SJCRH30 (cell line): ENCODE results near the gene GLMP. TPM values are rescaled to one million over a fixed set of nuclear protein-coding genes. Genes with fewer than 3 reads are reported as not detected.
"Not testable (repeated sequence)": the region's sequence is repeated elsewhere in the genome, so short reads cannot be mapped to it uniquely, and the experiment has no call there.

ENCODE experiments used
- DNase-seq, 2 experiments: peaks; one replicate each; pipeline ENCODE4 v3.0.0-alpha.2; 2015 to 2020
- H3K27ac ChIP-seq: fragments of 250-450 bp; sonication (Bioruptor Pico); 2 replicates; pipeline ENCODE4 v1.5.1; 2020; ENCODE audit warnings: mild to moderate bottlenecking, moderate library complexity
- H3K27me3 ChIP-seq: fragments of 250-450 bp; sonication (Bioruptor Pico); 2 replicates; pipeline ENCODE4 v1.5.1; 2020; ENCODE audit warnings: mild to moderate bottlenecking, moderate library complexity
- H3K36me3 ChIP-seq: fragments of 250-450 bp; sonication (Bioruptor Pico); 2 replicates; pipeline ENCODE4 v1.5.1; 2020; ENCODE audit warnings: mild to moderate bottlenecking, moderate library complexity
- H3K4me1 ChIP-seq: fragments of 250-450 bp; sonication (Bioruptor Pico); 2 replicates; pipeline ENCODE4 v1.5.1; 2020; ENCODE audit warnings: mild to moderate bottlenecking, moderate library complexity
- H3K4me3 ChIP-seq: fragments of 250-450 bp; sonication (Bioruptor Pico); 2 replicates; pipeline ENCODE4 v1.5.1; 2020; ENCODE audit warnings: mild to moderate bottlenecking, moderate library complexity
- H3K9me3 ChIP-seq: fragments of 250-450 bp; sonication (Bioruptor Pico); replicated peaks from 2 replicates; pipeline ENCODE4 v1.5.1; 2020; ENCODE audit warnings: mild to moderate bottlenecking, moderate library complexity
- total RNA-seq: library from RNA; depleted of rRNA; stranded (reverse); fragments of >200 nt; shearing (Covaris generic); gene quantifications from 2 replicates; pipeline ENCODE4 v1.2.3, GENCODE V29; 2014; rRNA removed

GLMP gene
- 4.7 and 6.1 TPM in 2 replicates for total RNA-seq

GRCh38 chr1:156295391-156295947 is at the start of gene GLMP:
Gene GLMP (minus strand): TSS chr1:156295679. CDS start chr1:156295645, 34 bp downstream.
- no peaks in the 10 kb centered on the region for H3K4me1 ChIP-seq
- peak within 1 kb of the TSS; percentile 51 for H3K4me3 ChIP-seq
- H3K27ac ChIP-seq: no peak within 1 kb of the TSS

DNA sequence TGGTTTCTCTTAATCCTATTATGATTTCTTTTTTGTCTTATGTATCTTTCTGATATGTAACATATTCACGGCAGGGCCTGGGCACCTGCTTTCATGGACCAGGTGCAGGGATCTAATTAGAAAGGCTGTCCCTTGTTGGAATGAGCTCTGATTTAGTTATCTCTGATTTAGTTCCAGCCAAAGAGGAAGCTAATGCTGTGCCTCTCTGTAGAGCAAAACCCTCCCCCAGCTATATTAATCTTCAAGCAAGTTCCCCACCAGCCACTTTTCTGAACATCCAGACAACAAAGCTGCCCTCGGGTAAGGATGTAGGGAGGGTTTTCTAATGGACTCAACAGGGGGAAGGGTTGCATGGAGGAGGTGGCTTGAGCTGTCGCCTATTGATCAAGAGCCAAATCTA is 48.9 kb upstream of the GLMP start:
- no peak overlapping the region for H3K4me3 ChIP-seq
- H3K4me1 ChIP-seq: no peaks in the 10 kb centered on the region
- no peaks in the 10 kb centered on the region for H3K9me3 ChIP-seq
- DNase-seq: no peak
- H3K36me3 ChIP-seq: no peaks in the 10 kb centered on the region
- H3K27ac ChIP-seq: no peak overlapping the region
- H3K27me3 ChIP-seq: peaks cover 4% of the 10 kb centered on the region

More at GRCh38 chr1:156295391-156295947, at the start of gene GLMP:
- Histone ChIP-seq H3K36me3 (no peaks in the 10 kb centered on the region), H3K9me3 (no peaks in the 10 kb centered on the region), H3K27me3 (no peaks in the 10 kb centered on the region)
- peak in 1 of 2 experiments; percentile 23 for DNase-seq

GRCh38 chr1:156342166-156342955 is 46.9 kb upstream of the GLMP start:
- Histone ChIP-seq H3K4me3 (no peak overlapping the region), H3K27ac (no peak overlapping the region), H3K4me1 (no peaks in the 10 kb centered on the region), H3K36me3 (no peaks in the 10 kb centered on the region), H3K9me3 (no peaks in the 10 kb centered on the region), H3K27me3 (peaks cover 4% of the 10 kb centered on the region)
- no peak for DNase-seq

- no peaks in the 10 kb centered on the region for H3K27me3 ChIP-seq
- peak; percentile 98 to 99 for DNase-seq
- H3K4me3 ChIP-seq: peak within 1 kb of the TSS; percentile 76
- H3K27ac ChIP-seq: peak within 1 kb of the TSS; percentile 61
- no peaks in the 10 kb centered on the region for H3K9me3 ChIP-seq
- peaks cover 24% of the 10 kb centered on the region for H3K36me3 ChIP-seq
- H3K4me1 ChIP-seq: no peaks in the 10 kb centered on the region
Measured at GRCh38 chr1:156338180-156338976, 42.9 kb upstream of the GLMP start, which contains the start of the genes CCT3 and TSACC. Gene CCT3 (minus strand): TSS chr1:156338292. CDS start chr1:156338184, 108 bp downstream. Gene TSACC (plus strand): TSS chr1:156338526. CDS start chr1:156339758, 1,232 bp downstream.

DNA sequence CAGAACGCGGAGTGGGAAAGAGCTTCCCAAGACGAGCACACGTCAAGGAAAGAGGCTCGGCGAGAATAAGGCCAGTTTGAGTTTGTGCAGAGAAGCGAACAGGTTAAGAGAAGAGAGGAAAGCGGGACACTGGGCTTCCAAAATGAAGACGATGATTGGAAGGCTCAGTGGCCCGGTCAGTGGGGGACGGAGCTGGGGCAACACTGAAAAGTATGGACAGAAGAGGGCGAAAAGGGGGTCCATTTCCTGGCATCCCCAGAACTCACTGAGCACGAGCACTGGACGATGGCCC is 42.4 kb upstream of the GLMP start:
- Histone ChIP-seq H3K4me1 (no peaks in the 10 kb centered on the region), H3K36me3 (peaks cover 28% of the 10 kb centered on the region), H3K27ac (peak overlapping the region; percentile 61), H3K4me3 (peak overlapping the region; percentile 76), H3K9me3 (no peaks in the 10 kb centered on the region), H3K27me3 (no peaks in the 10 kb centered on the region)
- DNase-seq: no peak

DNA sequence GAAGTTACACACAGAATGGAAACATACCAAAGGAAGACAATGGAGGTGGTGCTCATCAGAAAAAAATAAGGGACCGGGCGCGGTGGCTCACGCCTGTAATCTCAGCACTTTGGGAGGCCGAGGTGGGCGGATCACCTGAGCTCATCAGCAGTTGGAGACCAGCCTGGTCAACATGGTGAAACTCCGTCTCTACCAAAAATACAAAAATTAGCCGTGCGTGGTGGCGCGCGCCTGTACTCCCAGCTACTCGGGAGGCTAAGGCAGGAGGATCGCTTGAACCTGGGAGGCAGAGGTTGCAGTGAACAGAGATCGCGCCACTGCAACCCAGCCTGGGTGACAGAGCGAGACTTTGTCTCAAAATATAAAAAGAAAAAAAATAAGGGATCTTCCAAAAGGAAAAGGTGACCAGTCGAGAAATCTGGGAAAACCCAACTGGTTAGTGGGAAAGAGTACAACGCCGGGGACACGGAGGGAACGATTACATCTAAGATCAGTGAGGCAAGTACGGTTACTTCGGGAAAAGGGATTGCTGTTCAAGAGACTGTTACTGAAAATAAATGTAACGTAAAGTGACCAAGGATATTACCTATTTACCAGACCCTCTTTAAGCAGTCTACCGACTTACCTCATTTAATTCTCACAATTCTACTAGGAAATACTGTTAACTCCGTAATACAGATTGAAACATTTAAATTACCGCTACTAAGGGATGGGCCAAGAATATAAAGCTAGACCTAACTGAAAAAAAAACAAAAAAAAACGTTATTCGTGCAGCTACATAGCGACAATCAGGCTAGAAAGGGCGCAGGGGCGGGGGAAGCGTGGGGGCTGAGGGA is 41.8 kb upstream of the GLMP start:
- Histone ChIP-seq H3K9me3 (no peaks in the 10 kb centered on the region), H3K4me3 (peak overlapping the region; percentile 76), H3K36me3 (peaks cover 34% of the 10 kb centered on the region), H3K4me1 (no peaks in the 10 kb centered on the region), H3K27ac (peak overlapping the region; percentile 61), H3K27me3 (no peaks in the 10 kb centered on the region)
- DNase-seq: no peak

DNA sequence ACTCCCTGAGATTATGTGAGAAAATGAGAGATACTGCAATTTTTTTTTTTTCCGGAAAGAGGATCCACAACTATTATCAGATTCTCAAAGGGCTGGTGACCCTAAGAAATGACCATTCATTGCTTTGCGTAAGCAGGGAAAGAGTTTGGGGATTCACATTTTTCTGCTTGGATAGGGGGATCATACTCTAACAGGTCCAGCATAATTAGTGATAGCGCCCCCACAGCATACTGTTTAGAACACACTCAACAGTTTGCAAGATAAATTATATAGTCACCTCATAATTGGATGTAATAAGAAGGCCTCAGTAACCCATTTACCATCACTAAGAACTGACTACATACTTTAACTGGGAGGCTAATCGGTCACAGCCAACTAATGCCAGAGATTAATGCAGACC is 40.8 kb upstream of the GLMP start:
- no peak for DNase-seq
- H3K27ac ChIP-seq: no peak overlapping the region
- no peaks in the 10 kb centered on the region for H3K9me3 ChIP-seq
- no peaks in the 10 kb centered on the region for H3K4me1 ChIP-seq
- peaks cover 42% of the 10 kb centered on the region for H3K36me3 ChIP-seq
- H3K27me3 ChIP-seq: no peaks in the 10 kb centered on the region
- peak overlapping the region; percentile 76 for H3K4me3 ChIP-seq

- H3K4me1 ChIP-seq, H3K4me3 ChIP-seq, H3K27me3 ChIP-seq, H3K27ac ChIP-seq, H3K9me3 ChIP-seq, DNase-seq: not testable (repeated sequence)
- H3K36me3 ChIP-seq: peaks cover 79% of the 10 kb centered on the region
Measured at GRCh38 chr1:156323179-156323578, 27.7 kb upstream of the GLMP start.

GRCh38 chr1:156320560-156320959 is 25.1 kb upstream of the GLMP start:
- H3K36me3 ChIP-seq: peaks cover 93% of the 10 kb centered on the region

DNA sequence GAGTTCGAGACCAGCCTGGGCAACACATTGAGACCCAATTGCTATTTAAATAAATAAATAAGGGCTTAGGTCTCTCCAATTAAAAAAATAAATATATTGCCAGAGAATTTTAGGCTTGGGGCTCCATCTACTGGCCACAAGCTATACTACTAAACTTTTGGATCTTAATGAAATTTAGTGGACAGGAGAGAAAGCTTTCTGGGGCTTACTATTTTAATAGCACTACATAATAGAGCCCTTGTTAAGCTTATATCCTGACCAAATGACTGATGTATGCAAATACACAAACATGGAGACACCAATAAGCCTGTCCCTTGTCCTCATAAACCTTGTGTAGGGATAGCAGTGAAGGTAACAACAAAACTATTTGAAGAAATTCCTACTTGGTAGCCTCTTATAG is 24.2 kb upstream of the GLMP start:
- Histone ChIP-seq H3K27ac (no peak overlapping the region), H3K4me3 (no peak overlapping the region), H3K27me3 (no peaks in the 10 kb centered on the region), H3K9me3 (no peaks in the 10 kb centered on the region), H3K36me3 (peaks cover 93% of the 10 kb centered on the region), H3K4me1 (no peaks in the 10 kb centered on the region)
- DNase-seq: peak in 1 of 2 experiments; percentile 39

More at GRCh38 chr1:156320560-156320959, 25.1 kb upstream of the GLMP start:
- Histone ChIP-seq H3K27ac (no peak overlapping the region), H3K4me3 (no peak overlapping the region), H3K4me1 (no peaks in the 10 kb centered on the region), H3K9me3 (no peaks in the 10 kb centered on the region), H3K27me3 (no peaks in the 10 kb centered on the region)
- no peak for DNase-seq

GRCh38 chr1:156316909-156317308 is 21.4 kb upstream of the GLMP start:
- Histone ChIP-seq H3K4me3 (no peak overlapping the region), H3K9me3 (no peaks in the 10 kb centered on the region), H3K36me3 (peaks cover 90% of the 10 kb centered on the region), H3K27me3 (no peaks in the 10 kb centered on the region), H3K27ac (no peak overlapping the region), H3K4me1 (no peaks in the 10 kb centered on the region)
- DNase-seq: no peak

- Histone ChIP-seq H3K27me3 (no peaks in the 10 kb centered on the region), H3K9me3 (no peaks in the 10 kb centered on the region), H3K36me3 (peaks cover 78% of the 10 kb centered on the region), H3K4me3 (no peak overlapping the region), H3K4me1 (no peaks in the 10 kb centered on the region), H3K27ac (no peak overlapping the region)
- no peak for DNase-seq
Measured at GRCh38 chr1:156310962-156311361, 15.5 kb upstream of the GLMP start.

DNA sequence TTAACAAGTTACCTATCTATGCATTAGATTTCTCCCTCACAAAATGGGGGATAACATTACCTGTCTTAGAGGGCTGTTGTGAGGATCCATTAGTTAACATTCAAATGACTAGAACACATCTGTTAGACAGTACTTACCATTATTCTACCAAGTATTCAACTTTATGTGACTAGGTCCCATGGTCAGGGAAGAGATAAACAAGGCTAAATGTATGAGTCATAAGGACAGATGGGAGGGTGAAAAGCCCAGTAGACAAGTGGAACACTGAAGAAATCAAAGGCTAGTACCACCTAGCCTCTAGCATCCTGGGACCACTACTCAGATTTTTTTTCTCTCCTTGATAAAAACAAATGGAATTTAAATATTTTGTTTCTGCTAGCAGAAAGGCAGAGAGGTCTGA is 12.6 kb upstream of the GLMP start:
- Histone ChIP-seq H3K4me1 (no peaks in the 10 kb centered on the region), H3K4me3 (no peak overlapping the region), H3K27ac (no peak overlapping the region), H3K9me3 (no peaks in the 10 kb centered on the region), H3K27me3 (no peaks in the 10 kb centered on the region), H3K36me3 (peaks cover 60% of the 10 kb centered on the region)
- DNase-seq: no peak

- H3K27me3 ChIP-seq: no peaks in the 10 kb centered on the region
- no peaks in the 10 kb centered on the region for H3K9me3 ChIP-seq
- H3K4me1 ChIP-seq: no peaks in the 10 kb centered on the region
- H3K36me3 ChIP-seq: peaks cover 33% of the 10 kb centered on the region
- DNase-seq: no peak
- H3K4me3 ChIP-seq: no peak overlapping the region
- no peak overlapping the region for H3K27ac ChIP-seq
Measured at GRCh38 chr1:156305215-156305614, 9.7 kb upstream of the GLMP start.
